SU-DHL-6 (cell line): Measurements from ENCODE around the gene TBC1D16.

Source experiments
- EZH2phosphoT487 ChIP-seq: fragments of 200-600 bp; sonication (generic), shearing (Covaris generic); conservative IDR thresholded peaks from 2 replicates; pipeline ENCODE4 v1.6.1; 2018; ENCODE audit warnings: mild to moderate bottlenecking, antibody characterized with exemption, low read length, moderate library complexity, mixed read lengths
- TF ChIP-seq, protein P1 (sequence below): fragments of 200-600 bp; sonication (generic); IDR thresholded peaks from one replicate; pipeline ENCODE4 v1.5.1; 2017; ENCODE audit warnings: antibody characterized with exemption, mild to moderate bottlenecking, low read length, moderate library complexity; ENCODE audit not compliant: insufficient read depth, poor library complexity, severe bottlenecking

GRCh38 chr17:80017226-80018010 is 18.3 kb downstream of the TBC1D16 start:
- TF ChIP-seq, protein P1, sequence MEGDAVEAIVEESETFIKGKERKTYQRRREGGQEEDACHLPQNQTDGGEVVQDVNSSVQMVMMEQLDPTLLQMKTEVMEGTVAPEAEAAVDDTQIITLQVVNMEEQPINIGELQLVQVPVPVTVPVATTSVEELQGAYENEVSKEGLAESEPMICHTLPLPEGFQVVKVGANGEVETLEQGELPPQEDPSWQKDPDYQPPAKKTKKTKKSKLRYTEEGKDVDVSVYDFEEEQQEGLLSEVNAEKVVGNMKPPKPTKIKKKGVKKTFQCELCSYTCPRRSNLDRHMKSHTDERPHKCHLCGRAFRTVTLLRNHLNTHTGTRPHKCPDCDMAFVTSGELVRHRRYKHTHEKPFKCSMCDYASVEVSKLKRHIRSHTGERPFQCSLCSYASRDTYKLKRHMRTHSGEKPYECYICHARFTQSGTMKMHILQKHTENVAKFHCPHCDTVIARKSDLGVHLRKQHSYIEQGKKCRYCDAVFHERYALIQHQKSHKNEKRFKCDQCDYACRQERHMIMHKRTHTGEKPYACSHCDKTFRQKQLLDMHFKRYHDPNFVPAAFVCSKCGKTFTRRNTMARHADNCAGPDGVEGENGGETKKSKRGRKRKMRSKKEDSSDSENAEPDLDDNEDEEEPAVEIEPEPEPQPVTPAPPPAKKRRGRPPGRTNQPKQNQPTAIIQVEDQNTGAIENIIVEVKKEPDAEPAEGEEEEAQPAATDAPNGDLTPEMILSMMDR = no peak
- TF ChIP-seq EZH2phosphoT487 = no peak
